Motor neuron (in vitro differentiated cells): ENCODE results near the gene UNC13C. TPM values are rescaled to one million over a fixed set of nuclear protein-coding genes. Genes with fewer than 3 reads are reported as not detected.

Experiments used
- ATAC-seq, 8 experiments: fragments of 200-7000 bp; cut with Tn5 transposase; replicated peaks in 6 of 8; 2 replicates each; pipeline ENCODE4 v1.8.0; 2021; ENCODE audit warnings: mild to moderate bottlenecking in 8 of 8, moderate library complexity in 8 of 8
- H3K27ac ChIP-seq, 2 donors: fragments of 250-450 bp; sonication (Bioruptor Pico); 2 replicates each; pipeline ENCODE4 v1.9.0; 2021; ENCODE audit warnings: antibody characterized with exemption in 2 of 2, mild to moderate bottlenecking in 2 of 2, moderate library complexity in 1 of 2
- H3K4me1 ChIP-seq, 2 donors: fragments of 250-450 bp; sonication (Bioruptor Pico); replicated peaks in 1 of 2; 2 replicates each; pipeline ENCODE4 v1.6.1; 2021; ENCODE audit warnings: antibody characterized with exemption in 2 of 2, mild to moderate bottlenecking in 2 of 2, moderate library complexity in 1 of 2
- H3K4me3 ChIP-seq, 5 donors: fragments of 250-450 bp; sonication (Bioruptor Pico); 2 replicates each; pipeline ENCODE4 v1.9.0; 2021; ENCODE audit warnings: antibody characterized with exemption in 5 of 5, mild to moderate bottlenecking in 5 of 5, moderate library complexity in 4 of 5
- WGBS, 10 experiments: fragments of 450-650 bp; shearing (Covaris generic); methylation state at CpG; one replicate each; pipeline ENCODE4 v1.0.0; 2022; 5-methylcytosine and 5-hydroxymethylcytosine counted together
- in situ Hi-C, 9 experiments: fragments of 400-800 bp; cut with MboI; loops; one replicate each; pipeline ENCODE4 v1.15.0; 2021; ENCODE audit warnings: low sequenced_read_pairs in 9 of 9, low pct_unique_long_range_greater_than_20kb in 2 of 9; ENCODE audit not compliant: unreplicated experiment in 9 of 9
- total RNA-seq, 8 experiments: library from RNA; unstranded; fragments of 300-600 nt; gene quantifications; 2 replicates each; pipeline versions ENCODE4 v1.2.3 to v1.2.4, GENCODE V29; 2022

The UNC13C gene
- total RNA-seq, 8 experiments from 2014 or later, result 0.10 to 1.1 (median 0.26) TPM; not detected in 2

DNA sequence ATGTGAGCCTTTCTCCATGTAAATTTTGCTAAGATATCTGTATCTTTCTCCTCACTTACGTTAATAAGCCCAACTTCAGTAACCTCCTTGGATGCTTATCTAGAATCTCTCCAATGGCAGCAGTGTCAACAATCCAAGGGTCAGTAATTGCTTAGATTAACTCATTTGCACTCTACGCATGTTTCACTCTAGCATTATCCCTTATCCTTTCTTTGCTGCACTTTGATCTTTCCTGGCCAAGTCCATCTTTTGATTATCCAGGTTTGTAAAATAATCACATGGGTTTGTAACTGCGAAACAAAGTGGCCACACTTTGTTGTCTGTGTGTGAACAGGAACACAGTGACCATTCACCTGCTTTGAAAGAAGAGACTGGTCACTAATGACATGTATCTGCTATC is 640.9 kb downstream of the UNC13C start:
- in situ Hi-C loops, result no loop called here
- WGBS, 10 experiments, result 13 to 100% (median 40%) methylated on average over 1 to 3 of the region's 3 CpGs; no CpG with 5 or more reads in 1 of the 10 experiments
- Histone ChIP-seq H3K4me3 (no peak overlapping the region), H3K27ac (no peak overlapping the region), H3K4me1 (no peaks in the 10 kb centered on the region)
- ATAC-seq, result no peak

DNA sequence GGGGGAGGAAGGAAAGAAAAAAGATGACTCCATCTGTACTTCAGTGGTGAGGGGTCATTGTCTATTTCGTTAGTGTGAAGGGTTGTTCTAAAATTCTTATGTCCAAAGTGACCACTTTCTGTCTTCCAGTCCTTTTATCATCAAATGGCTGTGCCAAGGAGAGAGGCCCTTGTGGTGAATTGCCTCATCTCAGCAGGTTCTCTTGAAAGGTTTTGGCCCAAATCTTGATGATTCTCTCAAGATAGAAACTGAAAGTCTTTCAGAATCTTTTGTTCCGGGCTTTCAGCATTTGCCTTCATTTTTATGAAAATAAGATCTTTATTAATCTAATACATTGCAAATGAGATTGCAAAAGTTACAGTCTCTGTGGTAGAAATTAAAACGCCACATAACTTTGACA is 642.7 kb downstream of the UNC13C start:
- 0 to 100% (median 38%) methylated on average over 1 to 3 of the region's 3 CpGs; no CpG with 5 or more reads in 1 of the 10 experiments for WGBS, 10 experiments
- Histone ChIP-seq H3K27ac (no peak overlapping the region), H3K4me1 (no peaks in the 10 kb centered on the region), H3K4me3 (no peak overlapping the region)
- ATAC-seq, result no peak
- in situ Hi-C loops, result no loop called here

DNA sequence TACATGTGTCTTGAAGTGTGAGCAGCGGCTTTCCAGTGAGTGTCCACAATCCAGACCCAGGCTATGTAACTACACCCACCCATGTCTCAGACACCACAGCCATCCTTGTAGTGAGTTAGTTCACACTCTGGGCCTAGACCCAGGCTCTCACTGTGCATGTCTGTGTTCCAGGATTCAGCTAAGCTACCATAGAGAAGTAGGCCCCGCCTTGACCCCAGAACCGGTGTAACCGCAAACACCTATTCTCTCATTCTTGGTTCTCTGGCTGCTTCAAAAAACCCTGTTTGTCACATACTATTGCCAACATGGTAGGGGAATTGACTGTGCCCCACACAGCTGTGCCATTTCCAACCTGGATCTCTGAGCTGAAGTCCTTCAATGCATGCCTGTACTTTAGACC is 657.9 kb downstream of the UNC13C start:
- in situ Hi-C loops, result loop anchor here in 1 of 9 experiments (25.0 kb wide), 1 partner anchor 101 kb away; no protein-coding TSS in a partner anchor
- no peak overlapping the region for H3K27ac ChIP-seq
- H3K4me1 ChIP-seq, result no peaks in the 10 kb centered on the region
- no peak overlapping the region for H3K4me3 ChIP-seq
- no peak for ATAC-seq
- 70 to 100% (median 84%) methylated on average over 1 to 3 of the region's 4 CpGs; no CpG with 5 or more reads in 5 of the 10 experiments for WGBS, 10 experiments

DNA sequence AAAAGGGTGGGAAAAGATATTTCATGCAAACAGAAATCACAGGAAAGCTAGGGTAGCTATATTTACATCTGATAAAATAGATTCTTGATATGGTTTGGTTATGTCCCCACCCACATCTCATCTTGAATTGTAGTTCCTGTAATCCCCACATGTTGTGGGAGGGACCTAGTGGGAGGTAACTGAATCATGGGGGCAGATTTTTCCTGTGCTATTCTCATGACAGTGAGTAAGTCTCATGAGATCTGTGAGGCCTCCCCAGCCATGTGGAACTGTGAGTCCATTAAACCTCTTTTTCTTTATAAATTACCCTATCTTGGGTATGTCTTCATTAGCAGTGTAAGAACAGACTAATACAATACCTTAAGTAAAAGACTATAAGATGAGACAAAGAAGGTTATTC is 660.4 kb downstream of the UNC13C start:
- Histone ChIP-seq H3K4me3 (no peak overlapping the region), H3K4me1 (no peaks in the 10 kb centered on the region), H3K27ac (no peak overlapping the region)
- ATAC-seq, result no peak
- in situ Hi-C loops, result loop anchor here in 1 of 9 experiments (25.0 kb wide), 1 partner anchor 99 kb away; no protein-coding TSS in a partner anchor

DNA sequence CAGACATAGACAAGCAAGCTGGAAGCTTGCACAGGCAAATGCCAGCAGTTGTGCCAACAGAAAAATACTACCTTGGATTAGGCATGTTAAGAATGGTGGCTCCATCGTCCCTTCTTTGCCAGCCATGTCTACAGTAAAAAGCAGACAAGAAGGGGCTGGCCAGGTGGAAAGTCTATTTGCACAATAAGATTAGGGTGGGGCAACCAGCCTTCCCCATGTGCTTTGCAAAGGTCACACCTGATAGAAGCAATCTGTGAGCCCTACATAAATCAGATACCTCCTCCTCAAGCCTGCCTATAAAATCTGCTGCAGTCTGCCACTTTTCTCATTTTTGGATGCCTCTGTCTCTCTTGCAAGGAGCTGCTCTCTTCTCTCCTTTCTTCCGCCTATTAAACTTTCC is 662.6 kb downstream of the UNC13C start:
- Histone ChIP-seq H3K27ac (no peak overlapping the region), H3K4me1 (no peaks in the 10 kb centered on the region), H3K4me3 (no peak overlapping the region)
- in situ Hi-C loops, result loop anchor here in 1 of 9 experiments (25.0 kb wide), 1 partner anchor 96 kb away; no protein-coding TSS in a partner anchor
- WGBS, 10 experiments, result 0 to 100% (median 57%) methylated on average over 1 to 2 of the region's 2 CpGs; no CpG with 5 or more reads in 2 of the 10 experiments
- ATAC-seq, result no peak

DNA sequence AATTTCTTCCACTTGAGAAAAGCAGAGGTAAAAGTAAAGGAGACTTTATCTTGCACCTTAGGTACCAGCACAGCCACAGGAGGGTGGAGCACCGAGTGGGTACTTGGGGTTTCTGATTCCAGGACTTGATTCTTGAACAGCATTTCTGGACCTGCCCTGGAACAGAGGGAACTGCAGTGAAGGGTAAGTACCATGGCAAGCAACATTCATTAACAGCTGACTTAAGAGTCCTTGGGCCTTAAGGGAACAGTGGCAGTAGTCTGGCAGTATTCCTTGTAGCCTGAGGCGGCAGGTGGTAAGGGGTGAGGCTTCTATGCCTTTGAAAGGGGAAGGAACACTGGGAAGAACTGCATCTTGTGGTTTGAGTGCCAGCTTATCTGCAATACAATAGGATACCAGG is 666.6 kb downstream of the UNC13C start:
- ATAC-seq, result no peak
- H3K27ac ChIP-seq, result no peak overlapping the region
- in situ Hi-C loops, result loop anchor here in 1 of 9 experiments (25.0 kb wide), 1 partner anchor 93 kb away; no protein-coding TSS in a partner anchor
- H3K4me1 ChIP-seq, result no peaks in the 10 kb centered on the region
- no peak overlapping the region for H3K4me3 ChIP-seq
- 43 to 100% (median 100%) methylated on average over 1 of the region's 2 CpGs; no CpG with 5 or more reads in 7 of the 10 experiments for WGBS, 10 experiments

DNA sequence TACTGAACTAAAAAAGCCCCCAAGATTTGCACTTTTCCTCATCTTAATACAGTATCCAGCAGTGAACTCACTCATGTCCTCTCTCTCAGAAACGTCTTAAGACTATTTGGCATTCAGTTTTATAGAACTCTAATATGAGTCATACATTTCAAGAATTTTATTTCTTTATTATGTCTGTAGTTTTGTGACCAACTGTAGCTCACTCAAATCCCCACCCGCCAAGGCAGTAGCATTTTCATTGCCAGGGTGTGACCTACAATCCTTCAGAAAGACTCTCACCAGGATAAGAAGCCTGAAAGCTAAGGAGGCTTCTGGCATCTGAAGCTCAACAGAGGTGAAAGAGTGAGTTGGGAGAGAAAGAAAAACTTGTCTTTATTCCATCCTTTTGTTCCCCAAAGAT is 681.4 kb downstream of the UNC13C start:
- Histone ChIP-seq H3K4me3 (no peak overlapping the region), H3K4me1 (no peaks in the 10 kb centered on the region), H3K27ac (no peak overlapping the region)
- WGBS, 10 experiments, result 0 to 92% (median 60%) methylated on average over 2 of the region's 2 CpGs; no CpG with 5 or more reads in 3 of the 10 experiments
- in situ Hi-C loops, result no loop called here
- no peak for ATAC-seq

DNA sequence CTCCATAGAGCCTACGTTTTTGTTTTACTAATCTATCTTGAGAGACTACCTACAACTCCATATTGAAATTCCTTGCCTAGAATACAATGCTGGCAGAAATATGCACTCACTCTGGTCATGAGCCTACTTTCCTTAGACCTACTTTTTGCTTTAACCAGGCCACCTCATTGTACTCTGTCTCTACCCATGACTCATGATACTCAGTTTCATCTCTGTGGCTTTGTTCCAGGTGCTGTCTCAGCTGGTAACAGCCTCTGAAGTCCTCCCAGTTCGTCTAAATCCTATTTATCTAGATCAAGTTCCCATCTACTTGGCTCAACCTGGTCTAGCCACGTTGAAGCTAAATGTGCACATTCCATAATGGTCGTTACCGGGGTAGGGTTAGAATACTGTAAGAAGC is 682.1 kb downstream of the UNC13C start:
- WGBS, 10 experiments, result 0 to 78% (median 22%) methylated on average over 1 to 4 of the region's 5 CpGs
- Histone ChIP-seq H3K4me1 (no peaks in the 10 kb centered on the region), H3K27ac (no peak overlapping the region), H3K4me3 (no peak overlapping the region)
- ATAC-seq, result no peak
- in situ Hi-C loops, result no loop called here

DNA sequence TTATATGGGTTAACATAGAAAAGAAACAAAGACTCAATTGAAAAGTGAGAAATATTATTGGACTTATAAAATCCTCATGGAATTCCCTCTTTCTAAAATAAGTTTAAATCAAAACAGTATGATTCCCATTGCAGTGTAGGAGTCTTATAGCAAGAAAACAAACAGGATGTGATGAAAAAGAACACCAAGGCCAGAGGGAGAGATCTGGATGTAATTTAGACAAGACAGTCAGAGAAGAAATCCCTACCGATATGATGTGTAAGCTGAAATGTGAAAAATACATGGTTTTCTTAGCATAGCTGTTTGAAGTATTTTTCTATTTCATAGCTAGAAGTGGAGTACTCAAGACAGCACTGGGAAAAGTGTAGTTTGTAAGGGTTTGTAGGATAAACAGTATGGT is 697.0 kb downstream of the UNC13C start:
- 0 to 100% (median 79%) methylated on average over 1 of the region's 1 CpG for WGBS, 10 experiments
- in situ Hi-C loops, result no loop called here
- H3K4me1 ChIP-seq, result no peaks in the 10 kb centered on the region
- no peak overlapping the region for H3K4me3 ChIP-seq
- H3K27ac ChIP-seq, result no peak overlapping the region
- ATAC-seq, result no peak

DNA sequence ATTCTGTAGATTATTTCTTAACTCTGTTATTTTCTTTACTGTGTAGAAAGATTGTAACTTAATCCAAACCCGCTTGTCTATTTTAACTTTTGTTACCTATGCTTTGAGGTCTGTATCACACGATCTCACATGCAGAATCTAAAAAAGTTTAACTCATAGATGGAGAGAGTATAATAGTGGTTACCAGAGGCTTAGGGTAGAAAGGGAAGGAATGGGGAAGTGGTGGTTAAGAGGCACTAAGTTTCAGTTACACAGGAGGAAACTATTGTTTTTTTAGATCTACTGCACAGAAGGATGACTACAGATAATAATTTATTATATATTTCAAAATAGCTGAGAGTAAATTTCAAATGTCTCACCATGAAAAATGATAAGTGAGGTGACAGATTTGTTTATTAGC is 703.3 kb downstream of the UNC13C start:
- in situ Hi-C loops, result no loop called here
- H3K4me3 ChIP-seq, result no peak overlapping the region
- 0 to 88% (median 67%) methylated on average over 1 to 2 of the region's 2 CpGs; no CpG with 5 or more reads in 2 of the 10 experiments for WGBS, 10 experiments
- ATAC-seq, result no peak
- no peak overlapping the region for H3K27ac ChIP-seq
- H3K4me1 ChIP-seq, result no peaks in the 10 kb centered on the region

Other genes starting within 250 kb of the UNC13C start
- 10 to 100 TPM in 1 of 8 experiments, 1 to 10 TPM in 4, not detected in 3; 1.4 to 13.4 (median 7.9) TPM for gene WDR72, start 218.8 kb upstream of the UNC13C start, total RNA-seq